C4-2B (cell line): Measurements from ENCODE around the gene TMEM242.

Experiments used
- CTCF ChIP-seq: fragments of 450-650 bp; conservative IDR thresholded peaks from 2 replicates; pipeline ENCODE4 v1.5.1; 2017; ENCODE audit warnings: mild to moderate bottlenecking
- ZFX ChIP-seq: fragments of 450-650 bp; IDR thresholded peaks from 2 replicates; pipeline ENCODE4 v1.6.1; 2017

- TF ChIP-seq CTCF: no peak
- TF ChIP-seq ZFX: no peak
Measured at GRCh38 chr6:157280947-157281346, 42.4 kb downstream of the TMEM242 start.
